AG09309 (cell line): ENCODE measurements around the gene IRF3.

Source experiments
- DNase-seq: peaks from one replicate; pipeline ENCODE4 v3.0.0-alpha.2; 2010; ENCODE audit warnings: low read depth
- H3K4me3 ChIP-seq: 2 replicates; pipeline ENCODE4 v1.5.1; 2011; ENCODE audit warnings: mild to moderate bottlenecking, low read depth, low read length, moderate library complexity; ENCODE audit not compliant: control insufficient read depth
- TF ChIP-seq, protein P1 (sequence below): IDR thresholded peaks from 2 replicates; pipeline ENCODE4 v1.5.1; 2011; ENCODE audit warnings: mild to moderate bottlenecking, low read depth, low read length, inconsistent platforms; ENCODE audit not compliant: insufficient read depth, control insufficient read depth; ENCODE audit errors: missing control alignments

IRF3 gene

DNA sequence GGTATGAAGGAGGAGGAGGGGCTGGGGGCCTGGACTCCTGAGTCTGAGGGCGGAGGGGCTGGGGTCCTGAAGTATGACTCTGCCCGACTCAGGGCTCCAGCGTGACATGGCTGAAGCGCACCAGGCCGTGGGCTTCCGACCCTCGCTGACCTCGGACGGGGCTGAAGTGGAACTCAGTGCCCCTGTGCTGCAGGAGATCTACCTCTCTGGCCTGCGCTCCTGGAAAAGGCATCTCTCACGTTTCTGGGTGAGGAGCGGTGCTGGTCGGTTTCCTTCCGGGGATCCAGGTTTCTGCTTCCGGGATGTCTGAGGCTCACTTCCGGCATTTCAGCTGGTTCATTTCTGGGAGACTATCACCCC, 26.5 kb upstream of the IRF3 start:
- DNase-seq: no peak
- H3K4me3 ChIP-seq: peak overlapping the region; percentile 61
- TF ChIP-seq, protein P1, sequence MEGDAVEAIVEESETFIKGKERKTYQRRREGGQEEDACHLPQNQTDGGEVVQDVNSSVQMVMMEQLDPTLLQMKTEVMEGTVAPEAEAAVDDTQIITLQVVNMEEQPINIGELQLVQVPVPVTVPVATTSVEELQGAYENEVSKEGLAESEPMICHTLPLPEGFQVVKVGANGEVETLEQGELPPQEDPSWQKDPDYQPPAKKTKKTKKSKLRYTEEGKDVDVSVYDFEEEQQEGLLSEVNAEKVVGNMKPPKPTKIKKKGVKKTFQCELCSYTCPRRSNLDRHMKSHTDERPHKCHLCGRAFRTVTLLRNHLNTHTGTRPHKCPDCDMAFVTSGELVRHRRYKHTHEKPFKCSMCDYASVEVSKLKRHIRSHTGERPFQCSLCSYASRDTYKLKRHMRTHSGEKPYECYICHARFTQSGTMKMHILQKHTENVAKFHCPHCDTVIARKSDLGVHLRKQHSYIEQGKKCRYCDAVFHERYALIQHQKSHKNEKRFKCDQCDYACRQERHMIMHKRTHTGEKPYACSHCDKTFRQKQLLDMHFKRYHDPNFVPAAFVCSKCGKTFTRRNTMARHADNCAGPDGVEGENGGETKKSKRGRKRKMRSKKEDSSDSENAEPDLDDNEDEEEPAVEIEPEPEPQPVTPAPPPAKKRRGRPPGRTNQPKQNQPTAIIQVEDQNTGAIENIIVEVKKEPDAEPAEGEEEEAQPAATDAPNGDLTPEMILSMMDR: no peak

DNA sequence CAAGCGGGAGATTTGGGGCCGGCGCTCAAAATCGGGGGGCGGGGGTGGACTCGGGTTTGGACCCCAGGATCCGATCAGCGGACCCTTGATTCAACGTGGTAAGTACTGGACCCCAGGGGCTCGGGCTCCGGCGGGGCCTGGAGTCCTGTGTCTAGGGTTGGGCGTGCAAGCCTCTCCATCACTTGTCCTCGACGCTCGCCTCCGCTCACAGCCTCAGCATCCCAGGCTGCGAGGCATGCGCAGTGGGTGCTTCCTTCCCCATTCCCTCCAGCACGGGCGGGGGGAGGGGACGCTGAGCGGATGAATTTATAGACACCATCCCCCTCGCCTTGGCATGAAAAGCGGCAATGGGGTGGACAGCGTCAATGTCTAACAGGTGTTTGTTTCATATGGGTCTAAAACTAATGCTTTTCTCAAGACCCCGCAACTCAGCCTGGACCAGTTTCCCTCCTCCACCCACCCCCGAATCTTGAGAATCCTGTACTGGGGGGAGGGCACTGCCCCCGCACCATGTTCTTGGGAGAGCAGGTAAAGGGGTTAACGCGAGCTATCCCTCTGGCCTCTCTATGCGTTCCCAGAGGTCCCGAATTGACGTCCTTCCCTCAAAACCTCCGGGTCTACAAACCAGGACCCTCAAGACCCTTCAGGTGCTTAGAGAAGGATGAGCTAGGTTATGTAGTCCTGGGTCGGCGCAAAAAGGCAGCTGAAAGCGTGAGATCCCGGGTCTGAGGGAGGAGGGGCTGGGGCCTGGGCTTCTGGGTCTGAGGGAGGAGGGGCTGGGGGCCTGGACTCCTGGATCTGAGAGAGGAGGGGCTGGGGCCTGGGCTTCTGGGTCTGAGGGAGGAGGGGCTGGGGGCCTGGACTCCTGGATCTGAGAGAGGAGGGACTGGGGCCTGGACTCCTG, 25.8 kb upstream of the IRF3 start:
- no peak for DNase-seq
- TF ChIP-seq, protein P1: no peak
- H3K4me3 ChIP-seq: peak overlapping the region; percentile 61

DNA sequence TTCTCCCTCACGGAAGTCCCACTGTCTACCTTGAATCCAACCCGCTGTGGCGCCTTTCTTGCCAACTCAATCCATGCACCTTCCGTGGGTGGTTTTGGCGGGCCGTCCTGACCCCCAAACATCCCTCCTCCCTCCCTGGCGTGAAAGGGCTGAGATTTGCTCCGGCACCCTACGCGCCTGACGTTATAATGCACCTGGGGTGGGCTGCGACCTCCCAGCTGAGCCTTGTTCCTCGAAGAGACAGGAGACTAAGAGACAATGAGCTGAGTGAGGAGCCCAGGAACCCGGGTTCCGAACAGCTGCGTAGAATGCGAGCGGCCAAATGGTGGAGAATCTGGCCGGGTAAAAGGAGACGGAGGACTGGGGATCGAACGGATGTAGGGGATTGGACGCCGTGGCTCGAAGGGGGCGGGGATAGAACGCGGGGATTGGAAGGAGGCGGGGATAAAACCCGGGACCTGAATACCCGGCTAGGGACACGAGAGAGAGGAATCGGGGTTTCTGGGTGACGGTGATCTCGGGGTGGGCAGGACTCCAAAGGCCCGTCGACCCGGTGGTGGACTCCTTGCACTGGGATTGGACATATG, 25.1 kb upstream of the IRF3 start, which contains the start of gene CPT1C:
TSS of gene CPT1C (plus strand) at position 461 of the 587 bp plus-strand sequence. CDS start 1,137 bp downstream, outside the sequence.
- peak within 1 kb of the TSS; percentile 61 for H3K4me3 ChIP-seq
- TF ChIP-seq, protein P1: no peak
- no peak for DNase-seq

DNA sequence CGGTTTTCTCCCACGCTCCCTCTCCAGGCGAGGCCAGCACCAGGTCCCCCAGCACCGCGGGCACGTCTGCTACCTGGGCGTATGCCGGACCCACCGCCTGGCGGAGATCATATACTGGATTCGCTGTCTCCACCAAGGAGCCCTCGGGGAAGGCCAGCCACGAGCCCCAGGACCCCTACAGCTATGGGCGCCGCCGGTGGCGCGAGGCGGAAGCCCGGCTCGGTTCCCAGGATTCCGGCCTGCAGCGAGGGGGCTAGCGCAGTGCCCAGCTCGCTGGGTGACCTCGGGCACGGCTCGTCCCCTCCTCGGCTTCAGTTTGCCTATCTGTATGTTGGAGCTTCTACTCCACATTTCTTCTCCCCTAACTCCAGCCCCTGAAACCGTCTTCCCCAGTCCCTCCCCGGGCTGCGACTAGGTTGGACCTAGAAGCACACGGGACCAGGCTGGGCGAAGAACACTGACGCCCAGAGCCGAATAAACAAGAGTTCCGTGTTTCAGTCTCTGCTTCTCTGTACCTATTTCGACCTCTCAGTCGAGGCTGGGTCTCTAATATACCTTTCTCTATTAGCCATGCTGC, 24.5 kb upstream of the IRF3 start:
- DNase-seq: no peak
- peak overlapping the region; percentile 61 for H3K4me3 ChIP-seq

DNA sequence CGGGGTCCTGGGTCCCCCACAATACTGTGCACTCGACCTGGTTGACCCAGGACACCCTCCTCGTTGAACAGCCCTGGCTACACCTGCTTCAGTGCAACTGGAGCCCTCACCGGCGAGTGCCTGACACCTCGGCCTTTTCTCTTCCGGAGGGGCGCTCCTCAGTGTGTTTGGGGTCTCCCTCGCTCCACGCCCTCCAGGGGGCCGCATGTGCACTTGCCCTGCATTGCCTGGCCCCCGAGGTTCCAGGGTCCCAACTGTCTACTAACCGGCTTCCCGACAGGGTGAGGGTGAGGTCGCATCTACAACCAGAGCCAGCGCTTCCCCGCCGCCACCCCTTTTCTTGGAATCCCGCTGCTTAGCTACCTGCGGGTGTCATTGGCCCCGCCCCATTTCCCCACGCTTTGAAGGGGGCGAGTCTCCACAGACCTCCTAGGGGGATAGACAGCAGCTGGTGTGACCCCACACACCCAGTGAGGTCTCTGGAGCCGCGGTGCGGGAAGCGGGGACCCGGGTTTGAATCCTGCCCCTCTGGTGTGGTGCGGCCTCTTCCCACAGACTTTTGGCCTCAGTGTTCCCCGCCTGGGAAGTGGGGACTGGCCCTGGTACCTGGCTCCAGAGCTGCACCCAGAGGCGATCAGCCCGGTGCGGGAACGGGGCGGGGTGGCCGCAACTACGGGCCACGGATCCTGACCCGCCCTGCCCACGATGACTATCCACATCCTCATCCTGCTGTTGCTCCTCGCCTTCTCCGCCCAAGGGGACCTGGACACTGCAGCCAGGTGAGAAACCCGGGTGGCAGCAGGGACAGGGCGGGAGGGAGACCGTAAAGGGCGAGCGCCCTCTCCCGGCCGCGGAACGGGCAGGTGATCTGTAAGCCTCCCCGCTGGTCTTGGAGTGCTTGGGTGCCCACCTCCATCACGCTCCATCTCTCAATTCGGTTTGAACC, 23.7 kb upstream of the IRF3 start, which contains the start of gene ADM5:
TSS of gene ADM5 (plus strand) at position 462 of the 946 bp plus-strand sequence. CDS start at position 706, 244 bp downstream.
- TF ChIP-seq, protein P1: peak; percentile 67
- H3K4me3 ChIP-seq: peak within 1 kb of the TSS; percentile 61
- DNase-seq: no peak

More for the DNA sequence above, 24.5 kb upstream of the IRF3 start:
- TF ChIP-seq, protein P1: no peak
